ENCODE measurements around the gene ZBTB38.

DNA sequence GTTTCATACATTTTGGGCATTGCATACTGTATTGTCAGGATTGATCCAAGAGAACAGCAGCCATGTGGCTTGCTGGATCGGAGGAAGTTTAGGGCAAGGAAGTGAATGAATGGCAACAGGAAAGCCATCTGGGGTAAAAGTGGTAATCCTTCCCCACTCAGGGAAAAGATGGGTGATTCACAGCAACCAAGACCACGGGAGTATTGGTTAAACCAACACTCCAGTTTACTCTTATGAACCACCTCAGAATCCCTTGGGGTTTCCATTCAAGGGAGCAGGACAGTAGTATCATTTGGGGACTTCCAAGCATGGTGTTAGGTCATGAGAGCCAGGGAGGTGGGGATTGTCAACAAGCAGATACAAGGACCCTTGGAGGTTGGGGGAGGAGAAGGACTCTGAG lies 25.2 kb upstream of the ZBTB38 start:
- no peak for TF ChIP-seq CTCF (conservative IDR thresholded peaks at IDR 0.05)
- no peak for TF ChIP-seq EZH2 (IDR thresholded peaks at IDR 0.05; ENCODE audit: low read depth)
